K562 (cell line): Measurements from ENCODE around the gene OR4D9. TPM values are rescaled to one million over a fixed set of nuclear protein-coding genes. Genes with fewer than 3 reads are reported as not detected.

Experiments used
- ARNT ChIP-seq, 2 experiments: fragments of 450-650 bp; IDR thresholded peaks; 2 replicates each; pipeline ENCODE4 v1.6.1; 2016; ENCODE audit warnings: mild to moderate bottlenecking in 1 of 2
- DIDO1 ChIP-seq: fragments of 450-650 bp; IDR thresholded peaks from 2 replicates; pipeline ENCODE4 v1.6.1; 2016; ENCODE audit warnings: low read depth, missing biosample characterization, missing genetic modification characterization
- DMBX1 ChIP-seq: fragments of 250-450 bp; sonication (Bioruptor Pico); IDR thresholded peaks from 2 replicates; pipeline ENCODE4 v1.8.0; 2022; ENCODE audit warnings: inconsistent platforms, mild to moderate bottlenecking, moderate library complexity, borderline replicate concordance
- DPF2 ChIP-seq: fragments of 450-650 bp; IDR thresholded peaks from 2 replicates; pipeline ENCODE4 v1.6.1; 2016
- FOXM1 ChIP-seq, 2 experiments: fragments of 450-650 bp in 1 of 2; sonication (generic) in 1 of 2; formaldehyde crosslinking in 1 of 2; IDR thresholded peaks; 2 replicates each; pipeline versions ENCODE4 v1.6.1 to v1.9.0; 2017 to 2022; ENCODE audit warnings: low read depth in 2 of 2, mild to moderate bottlenecking in 2 of 2, missing genetic modification reagents in 1 of 2, moderate library complexity in 1 of 2
- GTF2E2 ChIP-seq: fragments of 200-800 bp; sonication (Bioruptor generic); IDR thresholded peaks from 2 replicates; pipeline ENCODE4 v1.6.1; 2016; ENCODE audit warnings: missing genetic modification characterization, missing compliant biosample characterization
- NBN ChIP-seq: fragments of 450-650 bp; IDR thresholded peaks from 2 replicates; pipeline ENCODE4 v1.6.1; 2016; ENCODE audit warnings: low read depth, mild to moderate bottlenecking
- OTX1 ChIP-seq: fragments of 450-650 bp; formaldehyde crosslinking; IDR thresholded peaks from 2 replicates; pipeline ENCODE4 v1.4.0; 2022; ENCODE audit warnings: mild to moderate bottlenecking
- POLR2B ChIP-seq: fragments of 450-650 bp; IDR thresholded peaks from 2 replicates; pipeline ENCODE4 v1.6.1; 2018; ENCODE audit warnings: low read depth; ENCODE audit not compliant: partially characterized antibody
- RERE ChIP-seq: sonication (generic); formaldehyde crosslinking; IDR thresholded peaks from 2 replicates; pipeline ENCODE4 v1.8.0; 2023; ENCODE audit warnings: missing genetic modification reagents, mild to moderate bottlenecking, borderline replicate concordance
- TEAD2 ChIP-seq: fragments of 450-650 bp; IDR thresholded peaks from 2 replicates; pipeline ENCODE4 v1.6.1; 2016; ENCODE audit warnings: missing genetic modification characterization, control low read depth, missing compliant biosample characterization
- ZBTB43 ChIP-seq: sonication (generic); formaldehyde crosslinking; IDR thresholded peaks from 2 replicates; pipeline ENCODE4 v1.8.0; 2023; ENCODE audit warnings: mild to moderate bottlenecking, missing genetic modification reagents
- ZMIZ1 ChIP-seq, 2 experiments: fragments of 150-350 bp in 1 of 2; IDR thresholded peaks; 2 replicates each; pipeline ENCODE4 v1.6.1; 2012 to 2016; ENCODE audit warnings: low read depth in 2 of 2, low read length in 2 of 2, mild to moderate bottlenecking in 1 of 2, moderate library complexity in 1 of 2
- ZNF143 ChIP-seq: sonication (generic); formaldehyde crosslinking; IDR thresholded peaks from 2 replicates; pipeline ENCODE4 v1.9.0; 2022; ENCODE audit warnings: mild to moderate bottlenecking, missing genetic modification reagents
- ZNF445 ChIP-seq: fragments of 250-450 bp; sonication (Bioruptor Pico); IDR thresholded peaks from 2 replicates; pipeline ENCODE4 v1.4.0; 2020; ENCODE audit warnings: low read depth, mild to moderate bottlenecking, moderate library complexity
- polyA plus RNA-seq, 8 experiments: library from polyadenylated mRNA; depleted of rRNA in 4 of 8; stranded (reverse) in 5 of 8; unstranded in 3 of 8; fragments of >200 nt; fragmentation: Nextera tagmentation in 2 of 8; fragmentation: Illumina TruSeq in 1 of 8; extraction: Ambion mirVana in 2 of 8; extraction: Trizol in 1 of 8; gene quantifications; 2 replicates each; pipeline versions ENCODE4 v1.2.1 to v1.2.3, GENCODE V29; 2011 to 2014; ENCODE audit warnings: inconsistent platforms in 1 of 8, missing spikeins in 1 of 8
- total RNA-seq, 7 experiments: library from RNA; depleted of rRNA in 6 of 7; stranded (reverse); fragments of >200 nt in 6 of 7; fragmentation: Illumina TruSeq in 2 of 7; extraction: Trizol in 2 of 7; gene quantifications; 2 replicates each; pipeline versions ENCODE4 v1.2.1 to v1.2.3, GENCODE V29; 2011 to 2021; ENCODE audit warnings: low replicate concordance in 1 of 7

OR4D9 gene
- total and polyA plus RNA-seq, 9 of the 15 experiments (the other 6 are each of a cell fraction or from before 2014, with no cell fraction given) = not detected

- TF ChIP-seq RERE (CRISPR knock-in tag) (no peak), DIDO1 (tag) (no peak), ZMIZ1 (IDR thresholded peaks at IDR 0.05; ENCODE audit: low read depth in 2 of 2, low read length in 2 of 2) (peak in 1 of 2 experiments; percentile 25; a peak in 1 of 4 replicates), NBN (peak; percentile 86), FOXM1 (IDR thresholded peaks at IDR 0.05; ENCODE audit: low read depth) (no peak; the same call in 1 of the 2 replicates), FOXM1 (CRISPR knock-in tag; IDR thresholded peaks at IDR 0.05; ENCODE audit: low read depth) (no peak), DPF2 (no peak), OTX1 (CRISPR knock-in tag) (no peak), GTF2E2 (tag) (peak; percentile 79; the same call in 1 of the 2 replicates), DMBX1 (CRISPR knock-in tag) (no peak), ARNT (IDR thresholded peaks at IDR 0.05) (peak in 1 of 2 experiments; percentile 78; a peak in 3 of 4 replicates), POLR2B (no peak), TEAD2 (tag) (0 out of 2 replicates have a peak, but pooled peaks have one; percentile 51), ZNF143 (CRISPR knock-in tag) (no peak), ZBTB43 (CRISPR knock-in tag) (no peak), ZNF445 (CRISPR knock-in tag) (no peak)
Measured at GRCh38 chr11:59556115-59556916, 45.0 kb downstream of the OR4D9 start (continued).
